Adrenal gland (tissue), 12 donors: ENCODE measurements around the gene TLR5. TPM values are rescaled to one million over a fixed set of nuclear protein-coding genes. Genes with fewer than 3 reads are reported as not detected.

Experiments
- DNase-seq, 7 donors: peaks; one replicate each; pipeline ENCODE4 v3.0.0-alpha.2; 2019 to 2020
- H3K27ac ChIP-seq, 5 donors: fragments of 200-600 bp; sonication (generic) in 4 of 5; 1 replicate in 3 of 5; 2 replicates in 2 of 5; pipeline versions ENCODE4 v1.5.1 to v1.8.0; 2016 to 2020; ENCODE audit warnings: mild to moderate bottlenecking in 1 of 5
- H3K27me3 ChIP-seq: fragments of 200-600 bp; 2 replicates; pipeline ENCODE4 v1.8.0; 2021
- H3K36me3 ChIP-seq, 2 donors: fragments of 200-600 bp; replicated peaks in 1 of 2; 1 replicate in 1 of 2; 2 replicates in 1 of 2; pipeline versions ENCODE4 v1.5.1 to v1.8.0; 2018 to 2022
- H3K4me1 ChIP-seq, 2 donors: fragments of 200-600 bp; replicated peaks in 1 of 2; 1 replicate in 1 of 2; 2 replicates in 1 of 2; pipeline versions ENCODE4 v1.5.1 to v1.8.0; 2018 to 2021
- H3K4me3 ChIP-seq, 4 donors: fragments of 200-600 bp; sonication (generic) in 3 of 4; one replicate each; pipeline ENCODE4 v1.5.1; 2016 to 2018
- H3K9me3 ChIP-seq, 3 donors: fragments of 200-600 bp; sonication (generic) in 1 of 3; replicated peaks in 1 of 3; 1 replicate in 2 of 3; 2 replicates in 1 of 3; pipeline versions ENCODE4 v1.5.1 to v1.8.0; 2016 to 2021
- POLR2A ChIP-seq, 2 donors: fragments of 450-650 bp; IDR thresholded peaks; one replicate each; pipeline ENCODE4 v1.6.1; 2017; ENCODE audit warnings: antibody characterized with exemption in 2 of 2, mild to moderate bottlenecking in 2 of 2, moderate library complexity in 1 of 2
- WGBS, 4 donors: extraction: QIAGEN DNeasy Blood & Tissue Kit in 2 of 4; methylation state at CpG; one replicate each; pipeline versions ENCODE4 v1.1.5 to v1.1.7; 2013 to 2017; 5-methylcytosine and 5-hydroxymethylcytosine counted together
- intact Hi-C, 2 donors: fragments of 100-400 bp; cut with DNase I; formaldehyde crosslinking; loops; one replicate each; pipeline versions ENCODE4 v1.14.1 to v1.15.0; 2022 to 2023
- polyA plus RNA-seq, 3 donors: library from polyadenylated mRNA; stranded (reverse); fragments of 200-250 nt in 2 of 3; fragments of 350-450 nt in 1 of 3; fragmentation: Illumina TruSeq in 1 of 3; extraction: RNeasy Lipid Tissue Mini Kit (QIAGEN cat#74804) in 1 of 3; gene quantifications; one replicate each; pipeline ENCODE4 v1.2.3, GENCODE V29; 2013 to 2014
- total RNA-seq, 9 donors: library from RNA; depleted of rRNA in 4 of 9; stranded (reverse); fragments of >200 nt in 4 of 9; fragments of 120-200 nt in 1 of 9; fragmentation: NEBNext Ultra II Directional in 1 of 9; extraction: Animal tissue kit (Norgen Biotek cat#: 25700) in 1 of 9; gene quantifications; one replicate each; pipeline versions ENCODE4 v1.1.0 to v1.2.4, GENCODE V29; 2013 to 2023
- TF ChIP-seq, protein P1 (sequence below), 6 experiments: fragments of 450-650 bp in 4 of 6; fragments of 200-600 bp in 2 of 6; sonication (generic) in 1 of 6; IDR thresholded peaks; 1 replicate in 5 of 6; 2 replicates in 1 of 6; pipeline versions ENCODE4 v1.5.1 to v1.8.0; 2016 to 2021; ENCODE audit warnings: antibody characterized with exemption in 6 of 6, mild to moderate bottlenecking in 2 of 6, moderate library complexity in 1 of 6
- donor health status: healthy with polysubstance abuse.
- donor health status: Bipolar disorder and iron deficiency.
- donor health status: DM: yes; HTN: yes; CAD: no.
- donor health status: DM: no; HTN: no; CAD: no.
- donor health status: DM: no; HTN: no; CAD: no.
- donor health status: DM: yes; HTN: yes; CAD: no.

TLR5 gene
- total and polyA plus RNA-seq, 12 donors: 0.33 to 11.5 (median 4.7) TPM

DNA sequence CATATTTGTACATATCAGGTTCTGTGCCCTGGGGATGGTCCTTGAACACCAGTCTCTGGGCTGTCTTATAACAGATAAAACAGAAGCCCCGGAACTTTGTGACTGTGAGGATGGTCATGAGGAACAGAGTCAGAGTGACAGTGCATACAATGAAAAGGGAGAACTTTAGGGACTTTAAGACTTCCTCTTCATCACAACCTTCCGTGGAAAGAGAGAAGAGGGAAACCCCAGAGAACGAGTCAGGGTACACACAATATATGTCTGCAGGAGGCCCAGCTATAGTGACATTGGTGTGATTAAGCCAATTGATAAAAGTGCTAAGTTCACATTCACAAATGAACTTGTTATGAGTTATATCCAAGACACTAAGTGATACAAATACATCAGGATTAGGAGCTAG lies 32.1 kb downstream of the TLR5 start:
- no peaks in the 10 kb centered on the region for H3K27me3 ChIP-seq
- H3K9me3 ChIP-seq: no peaks in the 10 kb centered on the region
- no peaks in the 10 kb centered on the region for H3K36me3 ChIP-seq
- no peak for DNase-seq
- intact Hi-C loops: no loop called here
- no peaks in the 10 kb centered on the region for H3K4me1 ChIP-seq
- no peak overlapping the region for H3K4me3 ChIP-seq
- WGBS, 4 donors: 71 to 88% (median 79%) methylated on average over 3 of the region's 3 CpGs
- TF ChIP-seq, protein P1, sequence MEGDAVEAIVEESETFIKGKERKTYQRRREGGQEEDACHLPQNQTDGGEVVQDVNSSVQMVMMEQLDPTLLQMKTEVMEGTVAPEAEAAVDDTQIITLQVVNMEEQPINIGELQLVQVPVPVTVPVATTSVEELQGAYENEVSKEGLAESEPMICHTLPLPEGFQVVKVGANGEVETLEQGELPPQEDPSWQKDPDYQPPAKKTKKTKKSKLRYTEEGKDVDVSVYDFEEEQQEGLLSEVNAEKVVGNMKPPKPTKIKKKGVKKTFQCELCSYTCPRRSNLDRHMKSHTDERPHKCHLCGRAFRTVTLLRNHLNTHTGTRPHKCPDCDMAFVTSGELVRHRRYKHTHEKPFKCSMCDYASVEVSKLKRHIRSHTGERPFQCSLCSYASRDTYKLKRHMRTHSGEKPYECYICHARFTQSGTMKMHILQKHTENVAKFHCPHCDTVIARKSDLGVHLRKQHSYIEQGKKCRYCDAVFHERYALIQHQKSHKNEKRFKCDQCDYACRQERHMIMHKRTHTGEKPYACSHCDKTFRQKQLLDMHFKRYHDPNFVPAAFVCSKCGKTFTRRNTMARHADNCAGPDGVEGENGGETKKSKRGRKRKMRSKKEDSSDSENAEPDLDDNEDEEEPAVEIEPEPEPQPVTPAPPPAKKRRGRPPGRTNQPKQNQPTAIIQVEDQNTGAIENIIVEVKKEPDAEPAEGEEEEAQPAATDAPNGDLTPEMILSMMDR (IDR thresholded peaks at IDR 0.05): no peak
- TF ChIP-seq POLR2A (IDR thresholded peaks at IDR 0.05): no peak
- H3K27ac ChIP-seq: no peak overlapping the region

DNA sequence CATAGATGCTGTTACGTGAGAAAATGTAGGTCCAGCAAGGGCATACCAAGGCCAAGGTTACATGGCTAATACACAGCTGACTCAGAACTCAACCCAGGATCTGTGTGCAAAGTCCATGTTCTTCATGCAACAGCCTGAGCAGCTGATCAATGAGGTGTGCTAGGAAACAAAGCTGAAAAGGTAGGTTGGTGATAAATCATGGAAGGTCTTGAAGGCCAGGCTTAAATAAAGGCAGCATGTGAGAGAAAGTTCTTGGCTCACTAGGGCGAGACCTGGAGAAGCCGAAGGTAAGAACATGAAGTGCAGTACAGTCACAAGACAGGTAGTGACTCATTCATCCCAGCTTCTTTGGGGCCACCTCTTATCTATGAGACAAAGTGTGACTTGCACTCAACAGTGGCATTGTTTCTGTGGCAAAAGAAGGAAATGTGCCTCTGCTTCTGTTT lies 33.4 kb downstream of the TLR5 start:
- no peak for DNase-seq
- no peak overlapping the region for H3K27ac ChIP-seq
- TF ChIP-seq POLR2A (IDR thresholded peaks at IDR 0.05): no peak
- TF ChIP-seq, protein P1 (IDR thresholded peaks at IDR 0.05): no peak
- H3K27me3 ChIP-seq: no peaks in the 10 kb centered on the region
- intact Hi-C loops: no loop called here
- H3K4me3 ChIP-seq: no peak overlapping the region
- H3K4me1 ChIP-seq: no peaks in the 10 kb centered on the region
- H3K9me3 ChIP-seq: no peaks in the 10 kb centered on the region
- no peaks in the 10 kb centered on the region for H3K36me3 ChIP-seq
- 62 to 80% (median 73%) methylated on average over 3 of the region's 3 CpGs for WGBS, 4 donors

DNA sequence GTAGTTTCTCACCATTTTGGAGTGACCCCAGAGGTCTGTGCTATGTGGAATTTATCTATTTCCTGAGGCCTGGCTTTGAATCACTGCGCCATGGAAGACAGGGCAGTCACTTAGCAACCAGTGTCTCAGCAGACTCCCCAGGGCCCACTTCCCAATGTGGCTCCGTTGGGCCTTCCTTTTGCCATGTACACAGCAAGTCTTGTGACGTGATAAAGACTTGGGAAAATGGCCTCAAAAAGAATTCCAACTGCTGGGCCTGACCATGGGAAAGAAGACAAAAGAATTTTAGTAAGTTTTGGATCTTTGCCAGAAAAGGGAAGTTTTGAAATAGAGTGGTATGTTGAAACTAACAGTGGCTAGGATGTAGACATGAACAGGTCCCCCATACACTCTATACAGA lies 36.2 kb downstream of the TLR5 start:
- no peaks in the 10 kb centered on the region for H3K9me3 ChIP-seq
- WGBS, 4 donors: 72 to 75% (median 73%) methylated on average over 3 of the region's 3 CpGs
- no peaks in the 10 kb centered on the region for H3K27me3 ChIP-seq
- no peaks in the 10 kb centered on the region for H3K36me3 ChIP-seq
- H3K27ac ChIP-seq: no peak overlapping the region
- DNase-seq: no peak
- H3K4me3 ChIP-seq: no peak overlapping the region
- H3K4me1 ChIP-seq: no peaks in the 10 kb centered on the region
- no peak for TF ChIP-seq POLR2A (IDR thresholded peaks at IDR 0.05)
- TF ChIP-seq, protein P1 (IDR thresholded peaks at IDR 0.05): no peak
- intact Hi-C loops: no loop called here

DNA sequence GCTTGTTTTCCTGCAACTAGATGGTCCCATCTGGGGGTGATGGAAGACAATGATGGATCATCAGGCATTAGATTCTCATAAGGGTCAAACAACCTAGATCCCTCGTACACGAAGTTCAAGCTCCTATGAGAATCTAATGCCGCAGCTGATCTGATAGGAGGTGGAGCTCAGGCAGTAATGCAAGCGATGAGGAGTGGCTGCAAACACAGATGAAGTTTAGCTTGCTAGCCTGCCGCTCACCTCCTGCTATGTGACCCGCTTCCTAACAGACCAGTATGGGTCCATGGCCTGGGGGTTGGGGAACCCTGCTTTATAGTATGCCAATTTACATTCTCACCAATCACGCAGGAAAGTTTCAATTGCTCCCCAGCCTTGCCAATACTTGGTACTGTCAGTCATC lies 37.5 kb downstream of the TLR5 start:
- DNase-seq: no peak
- intact Hi-C loops: no loop called here
- H3K9me3 ChIP-seq: no peaks in the 10 kb centered on the region
- no peak overlapping the region for H3K4me3 ChIP-seq
- H3K27ac ChIP-seq: no peak overlapping the region
- no peaks in the 10 kb centered on the region for H3K27me3 ChIP-seq
- H3K4me1 ChIP-seq: no peaks in the 10 kb centered on the region
- H3K36me3 ChIP-seq: no peaks in the 10 kb centered on the region
- TF ChIP-seq, protein P1 (IDR thresholded peaks at IDR 0.05): no peak
- no peak for TF ChIP-seq POLR2A (IDR thresholded peaks at IDR 0.05)
- 92 to 97% (median 95%) methylated on average over 7 of the region's 7 CpGs for WGBS, 4 donors
